ENCODE data around the gene CYP2A13. TPM values are rescaled to one million over a fixed set of nuclear protein-coding genes. Genes with fewer than 3 reads are reported as not detected.
"Not testable (repeated sequence)": the region's sequence is repeated elsewhere in the genome, so short reads cannot be mapped to it uniquely, and the experiment has no call there.

The CYP2A13 gene
- not detected in 2 replicates for total RNA-seq (2014; rRNA removed; shearing (Covaris generic))

GRCh38 chr19:41088151-41088550 lies at the start of gene CYP2A13:
Gene CYP2A13 (plus strand): TSS chr19:41088451. CDS start chr19:41088472, 21 bp downstream.
- DNase-seq (ENCODE audit: low spot score): no peak

DNA sequence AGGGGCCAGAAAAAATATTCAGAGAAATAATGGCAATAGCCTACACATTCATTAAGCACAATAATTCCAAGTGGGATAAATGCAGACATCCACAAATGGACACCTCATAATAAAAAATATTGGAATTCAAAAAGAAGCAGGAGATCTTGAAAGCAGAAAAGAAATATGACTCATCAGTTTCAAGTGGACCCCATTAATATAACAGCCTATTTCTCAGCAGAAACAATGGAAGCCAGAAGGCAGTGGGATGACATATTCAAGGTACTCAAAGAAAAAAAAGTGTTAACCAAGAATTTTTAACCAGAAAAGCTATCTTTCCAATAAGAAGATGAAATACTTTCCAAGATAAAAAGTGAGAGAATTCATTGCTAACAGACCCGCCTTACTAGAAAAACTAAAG lies 48.4 kb upstream of the CYP2A13 start:
- DNase-seq (ENCODE audit: low spot score): no peak

GRCh38 chr19:41045095-41045494 lies 43.2 kb upstream of the CYP2A13 start:
- not testable (repeated sequence) for DNase-seq (ENCODE audit: low spot score)

GRCh38 chr19:41050426-41050825 lies 37.8 kb upstream of the CYP2A13 start:
- DNase-seq (ENCODE audit: low spot score): no peak

DNA sequence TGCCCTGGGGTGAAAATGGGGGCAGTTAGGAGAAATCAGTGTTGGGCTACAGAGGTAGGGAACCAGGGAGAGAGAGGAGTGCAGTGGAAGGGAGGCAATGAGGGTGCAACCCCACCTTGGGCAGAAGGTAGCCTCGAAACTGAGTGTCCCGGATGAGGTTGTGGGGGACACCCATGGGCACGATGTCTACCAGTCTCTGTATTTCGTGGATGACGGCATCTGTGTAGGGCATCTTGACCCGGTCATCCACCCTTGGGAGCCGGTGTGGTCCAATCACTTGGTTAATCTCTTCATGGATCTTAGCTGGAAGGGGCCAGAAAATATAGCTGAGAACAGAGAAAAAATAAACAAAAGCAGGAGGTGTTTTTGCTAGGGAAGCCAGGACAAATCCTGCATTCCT lies 36.1 kb upstream of the CYP2A13 start:
- DNase-seq (ENCODE audit: low spot score): not testable (repeated sequence)

DNA sequence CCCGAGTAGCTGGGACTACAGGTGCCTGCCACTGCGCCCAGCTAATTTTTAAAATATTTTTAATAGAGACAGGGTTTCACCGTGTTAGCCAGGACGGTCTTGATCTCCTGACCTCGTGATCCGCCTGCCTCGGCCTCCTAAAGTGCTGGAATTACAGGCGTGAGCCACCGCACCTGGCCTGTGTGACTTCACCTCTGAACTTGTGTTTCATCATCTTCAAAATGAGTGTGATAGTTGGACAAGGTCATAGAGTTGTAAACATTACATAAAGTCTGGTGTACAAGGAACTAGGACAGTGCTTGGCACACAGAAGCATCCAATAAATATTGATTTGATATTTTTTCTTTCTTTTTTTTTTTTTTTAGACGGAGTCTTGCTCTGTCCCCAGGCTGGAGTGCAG lies 34.9 kb upstream of the CYP2A13 start:
- not testable (repeated sequence) for DNase-seq (ENCODE audit: low spot score)

DNA sequence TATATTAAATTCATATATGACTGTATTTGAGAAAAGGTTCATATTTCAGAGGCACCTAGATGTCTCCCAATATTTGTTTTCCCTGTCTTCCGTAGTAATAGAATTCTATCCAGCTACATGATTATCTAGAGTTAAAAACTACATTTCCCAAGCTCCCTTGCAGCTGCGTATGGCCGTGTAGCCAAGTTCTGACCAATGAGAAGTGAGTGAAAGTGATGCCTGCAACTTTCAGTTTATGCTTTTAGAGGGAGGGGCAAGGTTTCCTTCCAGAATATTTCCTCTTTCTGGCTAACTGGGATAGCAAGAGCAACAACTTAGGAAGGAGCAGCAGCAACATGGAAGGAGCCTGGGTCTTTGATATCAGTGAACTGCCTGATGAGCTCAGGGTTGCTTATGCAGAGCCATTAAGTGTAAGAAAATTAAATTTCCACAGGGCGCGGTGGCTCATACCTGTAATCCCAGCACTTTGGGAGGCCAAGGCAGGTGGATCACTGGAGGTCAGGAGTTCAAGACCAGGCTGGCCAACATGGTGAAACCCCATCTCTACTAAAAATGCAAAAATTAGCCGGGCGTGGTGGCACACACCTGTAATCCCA lies 23.2 kb upstream of the CYP2A13 start:
- peak; percentile 27 for DNase-seq (ENCODE audit: low spot score)

- DNase-seq (ENCODE audit: low spot score): no peak
These were observed 12.0 kb upstream of the CYP2A13 start for GRCh38 chr19:41076286-41076685.

- DNase-seq (ENCODE audit: low spot score): peak; percentile 16
These were observed 4.7 kb upstream of the CYP2A13 start for GRCh38 chr19:41083516-41083915.

DNA sequence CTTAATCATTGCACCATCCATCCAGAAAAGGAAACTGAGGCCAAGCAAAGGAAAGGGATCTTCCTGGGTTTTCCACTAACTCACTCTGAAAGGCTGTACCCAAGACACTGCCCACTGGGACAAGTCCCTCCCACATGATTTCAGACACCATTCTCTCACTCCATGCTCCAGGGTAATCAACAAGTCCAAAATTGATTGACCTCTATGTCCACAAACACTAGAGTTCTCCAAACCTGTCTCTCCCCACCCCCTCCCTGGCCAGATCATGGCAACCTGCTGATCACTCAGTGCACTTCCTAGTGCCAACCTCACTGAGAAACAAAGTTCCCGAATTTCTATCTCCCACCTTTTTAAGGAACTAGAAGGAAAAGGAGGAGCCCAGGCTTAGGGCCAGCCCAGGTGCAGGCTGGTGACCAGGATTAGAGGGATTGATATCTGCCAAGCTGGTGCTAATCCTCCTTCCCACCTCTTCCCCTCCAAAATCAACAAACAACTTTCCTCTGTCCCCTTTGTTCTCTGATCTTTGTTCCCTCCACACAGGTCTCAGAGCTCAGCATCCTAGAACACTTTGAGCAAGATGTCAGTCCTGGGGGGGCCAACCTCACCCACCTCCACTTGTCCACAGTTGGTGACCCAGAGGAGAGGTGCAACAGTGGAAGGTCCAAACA lies 2.4 kb upstream of the CYP2A13 start:
- no peak for DNase-seq (ENCODE audit: low spot score)

- DNase-seq (ENCODE audit: low spot score): no peak
These were observed 1.7 kb downstream of the CYP2A13 start for GRCh38 chr19:41089959-41090358.

GRCh38 chr19:41095703-41096102 lies 7.5 kb downstream of the CYP2A13 start:
- no peak for DNase-seq (ENCODE audit: low spot score)

DNA sequence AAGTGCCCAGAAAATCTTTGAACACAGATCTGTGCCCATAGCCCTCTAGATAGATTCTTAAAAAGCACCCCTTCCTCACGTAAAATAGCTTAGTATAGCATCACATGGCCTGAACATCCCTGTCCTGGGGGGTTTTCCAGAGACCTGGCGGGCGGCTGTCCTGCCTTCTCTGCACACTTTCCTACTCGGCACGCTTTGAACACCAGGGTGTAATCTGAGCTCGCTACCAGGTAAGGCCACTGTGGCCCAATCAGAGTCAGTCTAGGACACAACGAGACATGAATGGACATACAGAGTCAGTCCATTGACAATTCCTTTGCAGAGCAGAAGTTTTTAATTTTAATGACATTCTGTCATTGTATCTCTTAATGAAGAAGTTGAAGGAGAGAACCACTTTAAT lies 8.1 kb downstream of the CYP2A13 start:
- DNase-seq (ENCODE audit: low spot score): no peak

DNA sequence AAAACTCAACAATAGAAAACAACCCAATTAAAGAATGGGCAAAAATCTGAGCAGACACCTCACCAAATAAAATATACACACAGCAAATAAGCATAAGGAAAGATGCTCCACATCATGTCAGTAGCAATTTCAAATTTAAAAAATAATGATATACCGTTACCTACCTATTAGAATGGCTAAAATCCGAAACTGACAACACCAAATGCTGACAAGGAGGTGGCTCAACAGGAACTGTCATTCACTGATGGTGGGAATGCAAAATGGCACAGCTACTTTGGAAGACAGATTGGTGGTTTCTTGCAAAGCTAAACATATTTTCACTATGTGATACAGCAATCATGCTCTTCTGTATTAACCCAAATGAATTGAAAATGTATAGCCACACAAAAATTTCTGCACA lies 9.1 kb downstream of the CYP2A13 start:
- no peak for DNase-seq (ENCODE audit: low spot score)

DNA sequence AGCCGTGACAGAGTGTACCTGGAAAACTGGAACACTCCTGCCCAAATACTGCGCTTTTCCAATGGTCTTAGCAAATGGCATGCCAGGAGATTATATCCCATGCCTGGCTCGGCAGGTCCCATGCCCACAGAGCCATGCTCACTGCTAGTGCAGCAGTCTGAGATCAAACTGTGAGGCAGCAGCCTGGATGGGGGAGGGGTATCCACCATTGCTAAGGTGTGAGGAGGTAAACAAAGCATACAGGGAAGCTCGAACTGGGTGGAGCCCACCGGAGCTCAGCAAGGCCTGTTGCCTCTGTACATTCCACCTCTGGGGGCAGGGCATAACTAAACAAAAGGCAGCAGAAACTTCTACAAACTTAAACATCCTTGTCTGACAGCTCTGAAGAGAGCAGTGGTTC lies 10.5 kb downstream of the CYP2A13 start:
- peak; percentile 33 for DNase-seq (ENCODE audit: low spot score)

GRCh38 chr19:41102210-41102609 lies 14.0 kb downstream of the CYP2A13 start:
- not testable (repeated sequence) for DNase-seq (ENCODE audit: low spot score)

DNA sequence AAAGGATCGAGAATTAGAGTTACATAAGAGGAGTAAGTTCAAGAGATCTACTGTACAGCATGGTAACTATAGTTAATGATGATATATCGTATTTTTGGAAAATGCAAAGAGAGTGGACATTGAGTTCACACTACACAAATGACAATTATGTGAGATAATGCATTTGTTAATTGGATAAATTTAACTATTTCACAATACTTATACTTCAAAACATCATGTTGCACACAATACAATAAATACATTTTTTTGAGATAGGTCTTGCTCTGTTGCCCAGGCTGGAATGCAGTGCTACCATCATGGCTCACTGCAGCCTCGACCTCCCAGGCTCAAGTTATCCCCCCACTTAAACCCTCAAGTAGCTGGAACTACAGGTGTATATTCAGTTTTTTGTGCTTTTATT lies 17.9 kb downstream of the CYP2A13 start:
- no peak for DNase-seq (ENCODE audit: low spot score)

DNA sequence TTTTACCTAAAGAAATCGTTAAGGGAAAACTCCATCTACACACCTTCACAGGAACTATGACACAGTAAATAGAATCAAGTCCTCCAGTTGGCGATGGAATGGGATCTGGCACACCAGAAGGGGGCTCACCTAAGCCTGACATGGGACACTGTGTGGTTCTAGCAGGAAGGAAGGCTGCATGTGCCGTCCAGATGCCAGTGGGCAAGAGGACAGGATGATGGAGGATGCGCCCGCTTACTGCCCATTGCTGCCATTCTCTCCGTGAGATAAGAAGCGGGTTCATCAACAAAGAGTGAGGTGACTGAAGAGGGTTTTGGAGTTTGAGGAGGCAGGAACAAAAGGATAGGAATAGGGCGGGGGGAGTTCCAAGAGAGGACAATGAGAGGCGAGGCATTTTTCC lies 23.0 kb downstream of the CYP2A13 start:
- DNase-seq (ENCODE audit: low spot score): no peak

GRCh38 chr19:41111750-41112295 lies 23.6 kb downstream of the CYP2A13 start:
- no peak for DNase-seq (ENCODE audit: low spot score)

- no peak for DNase-seq (ENCODE audit: low spot score)
These were observed 24.6 kb downstream of the CYP2A13 start for GRCh38 chr19:41112728-41113290.

- DNase-seq (ENCODE audit: low spot score): no peak
These were observed 25.9 kb downstream of the CYP2A13 start, which contains the start of gene CYP2F1 for GRCh38 chr19:41114132-41114531. Gene CYP2F1 (plus strand): TSS chr19:41114432. CDS start chr19:41116189, 1,757 bp downstream.

DNA sequence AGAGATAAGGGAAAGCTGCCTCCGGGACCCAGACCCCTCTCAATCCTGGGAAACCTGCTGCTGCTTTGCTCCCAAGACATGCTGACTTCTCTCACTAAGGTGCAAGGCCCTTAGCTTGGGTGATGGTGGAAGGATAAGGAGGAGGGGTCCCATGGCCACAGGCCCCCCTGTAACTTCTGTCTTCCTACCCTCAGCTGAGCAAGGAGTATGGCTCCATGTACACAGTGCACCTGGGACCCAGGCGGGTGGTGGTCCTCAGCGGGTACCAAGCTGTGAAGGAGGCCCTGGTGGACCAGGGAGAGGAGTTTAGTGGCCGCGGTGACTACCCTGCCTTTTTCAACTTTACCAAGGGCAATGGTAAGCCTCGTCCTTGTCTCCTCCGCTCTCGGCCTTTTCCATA lies 28.0 kb downstream of the CYP2A13 start:
- DNase-seq (ENCODE audit: low spot score): no peak

Data from HT-29 (cell line).